ENCODE data around the gene CREG2. TPM values are rescaled to one million over a fixed set of nuclear protein-coding genes. Genes with fewer than 3 reads are reported as not detected.

Gene CREG2, protein sequence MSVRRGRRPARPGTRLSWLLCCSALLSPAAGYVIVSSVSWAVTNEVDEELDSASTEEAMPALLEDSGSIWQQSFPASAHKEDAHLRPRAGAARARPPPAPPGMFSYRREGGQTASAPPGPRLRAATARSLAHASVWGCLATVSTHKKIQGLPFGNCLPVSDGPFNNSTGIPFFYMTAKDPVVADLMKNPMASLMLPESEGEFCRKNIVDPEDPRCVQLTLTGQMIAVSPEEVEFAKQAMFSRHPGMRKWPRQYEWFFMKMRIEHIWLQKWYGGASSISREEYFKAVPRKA
- total RNA-seq, result under 1 TPM in 1 of 5 experiments, not detected in 4; 0.56 TPM
- polyA plus RNA-seq, result not detected
- total RNA-seq, result not detected

DNA sequence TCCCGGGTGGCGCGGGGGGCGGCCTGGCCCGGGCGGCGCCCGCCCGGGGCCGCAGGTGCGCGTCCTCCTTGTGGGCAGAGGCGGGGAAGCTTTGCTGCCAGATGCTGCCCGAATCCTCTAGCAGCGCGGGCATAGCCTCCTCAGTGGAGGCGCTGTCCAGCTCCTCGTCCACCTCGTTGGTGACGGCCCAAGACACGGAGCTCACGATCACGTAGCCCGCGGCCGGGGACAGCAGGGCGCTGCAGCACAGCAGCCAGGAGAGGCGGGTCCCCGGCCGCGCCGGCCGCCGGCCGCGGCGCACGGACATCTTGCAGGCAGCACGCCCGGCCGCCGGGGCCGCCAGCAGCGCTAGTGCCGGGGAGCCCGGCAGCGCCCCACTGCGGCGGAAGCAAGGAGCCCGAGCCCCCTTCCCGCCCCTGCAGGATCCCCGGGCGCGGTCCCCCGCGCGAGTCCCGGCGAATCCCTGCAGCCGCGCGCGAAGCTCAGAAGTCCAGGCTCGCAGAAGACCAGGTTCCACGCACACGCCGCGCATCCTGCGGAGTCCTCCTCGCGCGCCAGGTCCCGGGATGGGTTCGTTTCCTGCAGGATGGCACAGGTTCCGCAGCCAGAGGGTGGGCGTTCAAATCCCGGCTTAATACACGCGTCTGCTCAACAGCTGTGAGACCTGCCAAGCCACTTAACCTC lies at the start of gene CREG2:
Gene CREG2, minus strand, starts transcription at position 353 of the 684 bp plus-strand sequence. Its CDS starts 46 bp downstream, at position 307.
- Histone ChIP-seq H3K27me3 (ENCODE audit: control insufficient read depth in 2 of 2, insufficient read depth in 2 of 2, low read length in 2 of 2) (peaks cover 0 to 11% of the 10 kb centered on the region in 2 donors), H3K4me1 (ENCODE audit: control insufficient read depth in 2 of 2, insufficient read depth in 2 of 2, low read length in 2 of 2) (peaks cover 3% of the 10 kb centered on the region in 2 donors), H3K9me3 (ENCODE audit: control insufficient read depth in 2 of 3, low read length in 3 of 3) (no peaks in the 10 kb centered on the region), H3K4me3 (ENCODE audit: low read length) (peak within 1 kb of the TSS; percentile 41), H3K27ac (ENCODE audit: low read depth, low read length) (no peak within 1 kb of the TSS), H3K36me3 (ENCODE audit: control insufficient read depth in 2 of 3, insufficient read depth in 3 of 3, low read length in 3 of 3) (no peaks in the 10 kb centered on the region)
- CTCF ChIA-PET, result interaction anchor here (0.7 to 3.7 kb wide), 10 partner anchors 9 to 792 kb away, joined by 3 to 24 read pairs (median 4); no protein-coding TSS in a partner anchor
- peak; percentile 26 to 71 (median 53) for DNase-seq
- POLR2A ChIA-PET, result interaction anchor here (0.5 to 1.0 kb wide), 2 partner anchors 45 to 84 kb away, joined by 3 read pairs; no protein-coding TSS in a partner anchor
- Mint-ChIP-seq H3K36me3 (peaks cover 0 to 4% (median 0%) of the 10 kb centered on the region in 5 donors), H3K4me3 (peak within 1 kb of the TSS; percentile 67 to 84 (median 78)), H3K27ac (peak within 1 kb of the TSS in 1 of 9 donors; percentile 20), H3K27me3 (peaks cover 34 to 80% (median 52%) of the 10 kb centered on the region in 5 donors), H3K9me3 (peaks cover 0 to 2% (median 0%) of the 10 kb centered on the region in 11 donors), H3K4me1 (peaks cover 5 to 15% (median 10%) of the 10 kb centered on the region in 7 donors)
- ATAC-seq, result peak; percentile 91
- intact Hi-C loops (cut with micrococcal nuclease), result loop anchor here (1.0 to 10.0 kb wide), 7 partner anchors 45 to 374 kb away; partner anchors contain the start of genes CNOT11 (in 1 of the 2) and RNF149 (in 1 of the 2)

DNA sequence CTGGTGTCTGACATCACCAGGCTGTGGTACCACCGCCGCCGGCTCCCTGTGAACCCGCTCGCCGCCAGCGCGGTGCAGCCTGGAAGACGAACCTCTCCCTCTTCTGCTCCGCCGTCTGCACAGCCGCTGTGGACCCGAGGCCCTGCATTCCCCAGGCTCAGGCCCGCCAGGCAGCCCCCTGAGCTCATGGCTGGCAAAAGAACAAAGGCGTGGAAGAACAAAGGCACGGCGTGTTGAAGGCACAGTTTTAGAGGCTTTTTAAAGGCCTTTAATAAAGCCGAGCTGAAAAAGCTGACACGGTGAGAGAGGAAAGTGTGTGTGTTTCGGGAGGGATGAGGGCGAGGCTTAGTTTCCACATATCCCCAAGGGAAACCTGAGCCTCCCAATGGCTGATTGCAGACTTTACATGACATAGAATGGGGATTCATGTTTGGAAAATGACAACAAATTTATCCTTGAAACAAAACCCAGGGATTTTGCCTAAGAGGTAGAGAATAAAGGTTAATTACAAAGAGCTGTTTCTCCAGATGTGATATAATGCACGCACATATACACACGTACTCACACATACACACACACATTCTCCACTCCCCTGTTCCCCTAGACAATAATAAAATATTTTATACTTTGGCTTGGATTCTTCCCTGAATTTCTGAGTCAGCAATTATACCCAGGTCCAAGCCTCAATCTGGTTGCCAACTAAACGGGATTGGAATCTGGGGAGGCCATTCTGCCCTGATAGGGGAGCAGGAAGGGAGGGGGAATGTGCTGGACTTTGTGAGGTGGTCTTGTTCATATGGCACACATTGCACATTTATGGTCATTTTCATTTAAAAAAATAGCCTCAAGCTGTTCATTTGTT lies 47.9 kb upstream of the CREG2 start:
- Mint-ChIP-seq H3K36me3 (peaks cover 0 to 2% (median 0%) of the 10 kb centered on the region in 5 donors), H3K27me3 (no peaks in the 10 kb centered on the region), H3K4me1 (peaks cover 0 to 5% (median 0%) of the 10 kb centered on the region in 7 donors), H3K9me3 (no peaks in the 10 kb centered on the region), H3K4me3 (no peak overlapping the region), H3K27ac (no peak overlapping the region)
- POLR2A ChIA-PET, result no interaction called here
- H3K9me3 ChIP-seq (ENCODE audit: control insufficient read depth in 2 of 3, low read length in 3 of 3), result no peaks in the 10 kb centered on the region
- H3K36me3 ChIP-seq (ENCODE audit: control insufficient read depth in 2 of 3, insufficient read depth in 3 of 3, low read length in 3 of 3), result no peaks in the 10 kb centered on the region
- H3K4me1 ChIP-seq (ENCODE audit: control insufficient read depth in 2 of 2, insufficient read depth in 2 of 2, low read length in 2 of 2), result no peaks in the 10 kb centered on the region
- H3K27me3 ChIP-seq (ENCODE audit: control insufficient read depth in 2 of 2, insufficient read depth in 2 of 2, low read length in 2 of 2), result no peaks in the 10 kb centered on the region
- H3K4me3 ChIP-seq (ENCODE audit: low read length), result no peak overlapping the region
- H3K27ac ChIP-seq (ENCODE audit: low read depth, low read length), result no peak overlapping the region
- intact Hi-C loops (cut with micrococcal nuclease), result no loop called here
- ATAC-seq (no peak), DNase-seq (no peak)
- CTCF ChIA-PET, result no interaction called here

DNA sequence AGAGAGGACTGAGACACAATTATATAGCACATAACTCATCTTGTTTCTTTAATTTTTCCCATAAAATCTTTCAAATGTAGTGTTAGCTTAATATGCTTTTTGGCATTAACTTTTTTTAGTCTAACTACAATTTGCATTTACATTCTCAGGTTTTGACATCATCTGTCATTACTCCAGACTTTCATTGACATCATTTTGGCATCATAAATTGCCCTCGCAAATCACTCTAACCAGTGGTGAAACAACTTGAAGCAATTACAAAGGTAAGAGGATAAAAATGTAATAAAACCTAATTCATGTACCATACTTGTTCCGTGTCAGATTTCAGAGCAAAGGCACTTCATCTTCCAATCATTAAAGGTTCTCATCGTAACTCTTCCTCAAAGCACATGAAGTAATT lies 46.2 kb upstream of the CREG2 start:
- CTCF ChIA-PET, result interaction anchor here (0.7 to 1.0 kb wide), 2 partner anchors 292 to 423 kb away, joined by 3 to 4 read pairs; no protein-coding TSS in a partner anchor
- DNase-seq, result no peak
- Histone ChIP-seq H3K27ac (ENCODE audit: low read depth, low read length) (no peak overlapping the region), H3K4me3 (ENCODE audit: low read length) (no peak overlapping the region), H3K9me3 (ENCODE audit: control insufficient read depth in 2 of 3, low read length in 3 of 3) (no peaks in the 10 kb centered on the region), H3K27me3 (ENCODE audit: control insufficient read depth in 2 of 2, insufficient read depth in 2 of 2, low read length in 2 of 2) (no peaks in the 10 kb centered on the region), H3K36me3 (ENCODE audit: control insufficient read depth in 2 of 3, insufficient read depth in 3 of 3, low read length in 3 of 3) (no peaks in the 10 kb centered on the region), H3K4me1 (ENCODE audit: control insufficient read depth in 2 of 2, insufficient read depth in 2 of 2, low read length in 2 of 2) (no peaks in the 10 kb centered on the region)
- POLR2A ChIA-PET, result no interaction called here
- intact Hi-C loops (cut with micrococcal nuclease), result no loop called here
- H3K4me1 Mint-ChIP-seq, result peaks cover 0 to 5% (median 0%) of the 10 kb centered on the region in 7 donors
- H3K9me3 Mint-ChIP-seq, result no peaks in the 10 kb centered on the region
- no peak overlapping the region for H3K27ac Mint-ChIP-seq
- no peak for ATAC-seq
- H3K27me3 Mint-ChIP-seq, result no peaks in the 10 kb centered on the region
- H3K36me3 Mint-ChIP-seq, result peaks cover 0 to 2% (median 0%) of the 10 kb centered on the region in 5 donors
- no peak overlapping the region for H3K4me3 Mint-ChIP-seq

DNA sequence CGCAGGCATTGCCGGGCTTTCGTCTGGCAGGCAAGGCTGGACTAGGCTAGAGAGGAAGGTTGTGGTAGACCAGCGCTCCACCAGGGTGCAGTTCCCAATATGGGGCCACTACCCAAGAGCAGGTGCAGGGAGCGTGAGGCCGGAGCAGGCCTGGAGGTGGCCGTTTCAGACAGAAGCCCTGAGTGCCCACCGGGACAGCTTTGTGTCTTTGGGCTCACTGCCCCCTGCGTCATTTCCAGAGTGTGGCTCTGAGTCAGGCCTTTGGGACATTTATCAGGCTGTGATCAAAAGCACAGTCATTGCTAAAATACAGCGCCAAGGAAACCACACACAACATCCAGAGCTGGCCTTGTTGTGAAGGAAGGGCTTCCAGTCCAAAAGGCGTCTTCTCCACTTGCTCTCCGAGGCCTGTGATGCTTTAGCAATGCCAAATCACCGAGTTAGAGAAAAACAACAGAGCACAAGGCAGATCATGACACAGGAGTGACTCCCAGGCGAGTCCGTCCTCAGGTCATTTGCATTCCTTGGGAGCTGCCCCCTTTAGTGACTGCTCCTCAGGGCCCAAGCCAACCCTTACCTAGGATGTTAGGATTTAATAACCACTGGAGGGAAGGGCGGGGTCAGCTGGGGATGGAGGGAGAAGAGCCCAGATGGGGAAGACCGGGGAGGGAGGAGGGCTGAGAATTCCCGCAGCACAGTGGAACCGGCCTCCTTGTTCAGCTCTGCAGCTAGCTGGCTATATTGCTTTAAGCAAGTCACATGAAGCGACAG lies 45.3 kb upstream of the CREG2 start:
- H3K27ac ChIP-seq (ENCODE audit: low read depth, low read length), result no peak overlapping the region
- no peaks in the 10 kb centered on the region for H3K27me3 ChIP-seq (ENCODE audit: control insufficient read depth in 2 of 2, insufficient read depth in 2 of 2, low read length in 2 of 2)
- ChIA-PET POLR2A (no interaction called here), CTCF (interaction anchor here (0.7 kb wide), 1 partner anchor 293 kb away, joined by 3 read pairs; no protein-coding TSS in a partner anchor)
- no peaks in the 10 kb centered on the region for H3K9me3 Mint-ChIP-seq
- H3K4me1 Mint-ChIP-seq, result peaks cover 0 to 5% (median 0%) of the 10 kb centered on the region in 7 donors
- H3K36me3 Mint-ChIP-seq, result peaks cover 0 to 2% (median 0%) of the 10 kb centered on the region in 5 donors
- no peaks in the 10 kb centered on the region for H3K9me3 ChIP-seq (ENCODE audit: control insufficient read depth in 2 of 3, low read length in 3 of 3)
- H3K27ac Mint-ChIP-seq, result no peak overlapping the region
- no peaks in the 10 kb centered on the region for H3K4me1 ChIP-seq (ENCODE audit: control insufficient read depth in 2 of 2, insufficient read depth in 2 of 2, low read length in 2 of 2)
- peak; percentile 26 for ATAC-seq
- no peak overlapping the region for H3K4me3 Mint-ChIP-seq
- intact Hi-C loops (cut with micrococcal nuclease), result no loop called here
- no peak overlapping the region for H3K4me3 ChIP-seq (ENCODE audit: low read length)
- H3K27me3 Mint-ChIP-seq, result no peaks in the 10 kb centered on the region
- no peaks in the 10 kb centered on the region for H3K36me3 ChIP-seq (ENCODE audit: control insufficient read depth in 2 of 3, insufficient read depth in 3 of 3, low read length in 3 of 3)
- no peak for DNase-seq

DNA sequence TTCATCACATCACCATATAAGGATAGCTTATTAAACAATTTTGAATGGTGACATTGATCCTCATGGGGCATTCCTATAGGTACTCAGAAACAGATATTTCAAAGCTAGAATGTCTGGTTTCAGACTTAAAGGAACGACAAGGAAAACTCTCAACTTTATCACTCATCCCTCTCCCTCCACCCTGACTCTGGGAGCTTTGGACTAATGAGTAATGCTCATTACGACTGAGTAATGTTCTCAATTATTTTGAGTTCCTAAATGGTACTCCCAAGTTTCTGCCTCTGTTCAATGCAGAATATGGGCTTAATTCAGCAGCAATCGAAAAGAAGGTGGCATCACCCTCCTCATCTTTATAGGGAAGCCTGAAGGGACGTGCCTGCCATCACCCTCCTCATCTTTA lies 44.2 kb upstream of the CREG2 start:
- no peaks in the 10 kb centered on the region for H3K4me1 ChIP-seq (ENCODE audit: control insufficient read depth in 2 of 2, insufficient read depth in 2 of 2, low read length in 2 of 2)
- H3K4me3 ChIP-seq (ENCODE audit: low read length), result no peak overlapping the region
- Mint-ChIP-seq H3K4me1 (peaks cover 0 to 3% (median 0%) of the 10 kb centered on the region in 7 donors), H3K9me3 (no peaks in the 10 kb centered on the region), H3K27ac (no peak overlapping the region), H3K27me3 (no peaks in the 10 kb centered on the region), H3K36me3 (peaks cover 0 to 2% (median 0%) of the 10 kb centered on the region in 5 donors), H3K4me3 (no peak overlapping the region)
- no peaks in the 10 kb centered on the region for H3K9me3 ChIP-seq (ENCODE audit: control insufficient read depth in 2 of 3, low read length in 3 of 3)
- no peak overlapping the region for H3K27ac ChIP-seq (ENCODE audit: low read depth, low read length)
- ATAC-seq (no peak), DNase-seq (no peak)
- H3K27me3 ChIP-seq (ENCODE audit: control insufficient read depth in 2 of 2, insufficient read depth in 2 of 2, low read length in 2 of 2), result no peaks in the 10 kb centered on the region
- no peaks in the 10 kb centered on the region for H3K36me3 ChIP-seq (ENCODE audit: control insufficient read depth in 2 of 3, insufficient read depth in 3 of 3, low read length in 3 of 3)
- intact Hi-C loops (cut with micrococcal nuclease), result no loop called here
- POLR2A ChIA-PET, result no interaction called here
- CTCF ChIA-PET, result interaction anchor here (0.9 to 1.5 kb wide), 2 partner anchors 9 to 11 kb away, joined by 3 to 4 read pairs; no protein-coding TSS in a partner anchor

DNA sequence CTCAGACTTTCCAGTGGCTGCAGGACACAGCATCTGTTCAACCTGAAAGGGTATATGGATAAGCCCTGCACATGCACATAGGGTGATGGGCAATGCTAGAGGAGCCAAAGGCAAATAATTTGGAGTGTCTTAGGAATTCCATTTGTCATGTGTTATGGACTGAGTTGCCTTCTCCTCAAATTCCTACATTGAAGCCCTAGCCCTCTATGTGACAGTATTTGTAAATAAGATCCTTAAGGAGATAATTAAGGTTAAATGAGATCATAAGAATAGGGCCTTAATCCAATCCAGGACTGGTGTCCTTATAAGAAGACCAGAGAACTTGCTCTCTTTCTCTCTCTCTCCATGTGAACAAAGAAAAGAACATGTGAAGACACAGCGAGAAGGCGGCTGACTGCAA lies 42.9 kb upstream of the CREG2 start:
- Histone ChIP-seq H3K4me3 (ENCODE audit: low read length) (no peak overlapping the region), H3K9me3 (ENCODE audit: control insufficient read depth in 2 of 3, low read length in 3 of 3) (no peaks in the 10 kb centered on the region), H3K4me1 (ENCODE audit: control insufficient read depth in 2 of 2, insufficient read depth in 2 of 2, low read length in 2 of 2) (no peaks in the 10 kb centered on the region), H3K27me3 (ENCODE audit: control insufficient read depth in 2 of 2, insufficient read depth in 2 of 2, low read length in 2 of 2) (no peaks in the 10 kb centered on the region), H3K36me3 (ENCODE audit: control insufficient read depth in 2 of 3, insufficient read depth in 3 of 3, low read length in 3 of 3) (no peaks in the 10 kb centered on the region), H3K27ac (ENCODE audit: low read depth, low read length) (no peak overlapping the region)
- ChIA-PET POLR2A (no interaction called here), CTCF (no interaction called here)
- H3K9me3 Mint-ChIP-seq, result no peaks in the 10 kb centered on the region
- H3K4me1 Mint-ChIP-seq, result no peaks in the 10 kb centered on the region
- H3K4me3 Mint-ChIP-seq, result no peak overlapping the region
- intact Hi-C loops (cut with micrococcal nuclease), result no loop called here
- H3K36me3 Mint-ChIP-seq, result peaks cover 0 to 2% (median 0%) of the 10 kb centered on the region in 5 donors
- H3K27me3 Mint-ChIP-seq, result no peaks in the 10 kb centered on the region
- no peak for DNase-seq
- no peak for ATAC-seq
- no peak overlapping the region for H3K27ac Mint-ChIP-seq

Measured in naive thymus-derived CD4-positive, alpha-beta T cell (primary cell).